Bronchial epithelial cell (primary cell): ENCODE measurements around the gene OLFML2A. TPM values are rescaled to one million over a fixed set of nuclear protein-coding genes. Genes with fewer than 3 reads are reported as not detected.

Experiments
- DNase-seq: peaks from one replicate; pipeline ENCODE4 v3.0.0-alpha.2; 2010; ENCODE audit warnings: low read depth
- FAIRE-seq: peaks from 2 replicates; lab custom pipeline; 2011; peaks lifted over from hg19 to GRCh38; lab: Jason Lieb, UNC
- H3K27me3 ChIP-seq: 2 replicates; pipeline ENCODE4 v1.5.1; 2011; ENCODE audit warnings: low read length; ENCODE audit not compliant: control insufficient read depth, insufficient read depth
- H3K36me3 ChIP-seq: 2 replicates; pipeline ENCODE4 v1.5.1; 2011; ENCODE audit warnings: low read length; ENCODE audit not compliant: control insufficient read depth, insufficient read depth
- H3K4me3 ChIP-seq: 2 replicates; pipeline ENCODE4 v1.5.1; 2011; ENCODE audit warnings: mild to moderate bottlenecking, low read depth, low read length, control low read depth
- total RNA-seq: library from RNA; depleted of rRNA; stranded (reverse); fragments of >200 nt; gene quantifications from 2 replicates; pipeline ENCODE4 v1.2.1, GENCODE V29; 2014
- TF ChIP-seq, protein P1 (sequence below): IDR thresholded peaks from 2 replicates; pipeline ENCODE4 v1.5.1; 2011; ENCODE audit warnings: mild to moderate bottlenecking, moderate library complexity, low read length, control low read depth, inconsistent platforms; ENCODE audit not compliant: insufficient read depth, severe bottlenecking

OLFML2A gene
- total RNA-seq, 1 donor from 2014 or later, result 4.5 TPM

DNA sequence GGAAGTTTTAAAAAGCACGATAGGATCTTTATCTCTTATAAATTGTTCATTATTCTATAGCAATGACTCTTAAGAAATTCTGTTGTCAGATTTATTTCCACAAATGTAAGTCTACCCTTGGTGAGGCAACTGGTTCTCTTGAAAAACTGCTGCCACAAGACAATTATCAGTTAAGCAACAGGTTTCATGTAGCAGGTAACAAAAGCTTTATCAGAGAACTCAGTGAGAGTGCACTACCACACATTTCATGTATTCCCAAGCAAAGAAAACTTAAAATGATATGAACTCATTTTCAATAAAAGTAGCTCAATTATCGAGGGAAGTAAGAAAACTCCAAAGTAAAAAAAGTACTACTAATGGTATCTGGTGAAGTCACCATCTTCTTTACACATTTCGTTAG lies 15.2 kb upstream of the OLFML2A start:
- TF ChIP-seq, protein P1, sequence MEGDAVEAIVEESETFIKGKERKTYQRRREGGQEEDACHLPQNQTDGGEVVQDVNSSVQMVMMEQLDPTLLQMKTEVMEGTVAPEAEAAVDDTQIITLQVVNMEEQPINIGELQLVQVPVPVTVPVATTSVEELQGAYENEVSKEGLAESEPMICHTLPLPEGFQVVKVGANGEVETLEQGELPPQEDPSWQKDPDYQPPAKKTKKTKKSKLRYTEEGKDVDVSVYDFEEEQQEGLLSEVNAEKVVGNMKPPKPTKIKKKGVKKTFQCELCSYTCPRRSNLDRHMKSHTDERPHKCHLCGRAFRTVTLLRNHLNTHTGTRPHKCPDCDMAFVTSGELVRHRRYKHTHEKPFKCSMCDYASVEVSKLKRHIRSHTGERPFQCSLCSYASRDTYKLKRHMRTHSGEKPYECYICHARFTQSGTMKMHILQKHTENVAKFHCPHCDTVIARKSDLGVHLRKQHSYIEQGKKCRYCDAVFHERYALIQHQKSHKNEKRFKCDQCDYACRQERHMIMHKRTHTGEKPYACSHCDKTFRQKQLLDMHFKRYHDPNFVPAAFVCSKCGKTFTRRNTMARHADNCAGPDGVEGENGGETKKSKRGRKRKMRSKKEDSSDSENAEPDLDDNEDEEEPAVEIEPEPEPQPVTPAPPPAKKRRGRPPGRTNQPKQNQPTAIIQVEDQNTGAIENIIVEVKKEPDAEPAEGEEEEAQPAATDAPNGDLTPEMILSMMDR, result no peak
- H3K27me3 ChIP-seq, result no peaks in the 10 kb centered on the region
- no peaks in the 10 kb centered on the region for H3K36me3 ChIP-seq

DNA sequence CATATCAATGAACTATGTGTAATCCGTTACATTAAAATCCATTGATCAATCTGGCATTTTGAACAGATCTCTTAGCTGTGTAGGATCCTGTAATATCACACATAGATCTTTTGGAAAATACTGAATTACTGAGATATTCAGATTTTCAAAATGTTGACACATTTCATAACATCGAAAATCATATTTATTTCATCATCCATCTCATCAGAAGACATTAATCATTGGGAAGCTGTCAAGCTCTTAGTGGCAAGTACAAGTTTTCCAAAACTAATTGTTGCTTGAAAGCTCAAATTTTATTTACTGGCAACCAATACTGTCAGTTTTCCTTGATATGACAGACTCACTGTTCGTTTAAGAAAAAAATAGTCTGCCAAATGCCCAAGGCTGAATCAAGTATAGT lies 14.3 kb upstream of the OLFML2A start:
- DNase-seq (no peak), FAIRE-seq (no peak)
- H3K36me3 ChIP-seq, result no peaks in the 10 kb centered on the region
- no peaks in the 10 kb centered on the region for H3K27me3 ChIP-seq
- H3K4me3 ChIP-seq, result no peak overlapping the region
- TF ChIP-seq, protein P1, result no peak

More for the DNA sequence above, 15.2 kb upstream of the OLFML2A start:
- DNase-seq, result no peak
- no peak for FAIRE-seq
- no peak overlapping the region for H3K4me3 ChIP-seq

DNA sequence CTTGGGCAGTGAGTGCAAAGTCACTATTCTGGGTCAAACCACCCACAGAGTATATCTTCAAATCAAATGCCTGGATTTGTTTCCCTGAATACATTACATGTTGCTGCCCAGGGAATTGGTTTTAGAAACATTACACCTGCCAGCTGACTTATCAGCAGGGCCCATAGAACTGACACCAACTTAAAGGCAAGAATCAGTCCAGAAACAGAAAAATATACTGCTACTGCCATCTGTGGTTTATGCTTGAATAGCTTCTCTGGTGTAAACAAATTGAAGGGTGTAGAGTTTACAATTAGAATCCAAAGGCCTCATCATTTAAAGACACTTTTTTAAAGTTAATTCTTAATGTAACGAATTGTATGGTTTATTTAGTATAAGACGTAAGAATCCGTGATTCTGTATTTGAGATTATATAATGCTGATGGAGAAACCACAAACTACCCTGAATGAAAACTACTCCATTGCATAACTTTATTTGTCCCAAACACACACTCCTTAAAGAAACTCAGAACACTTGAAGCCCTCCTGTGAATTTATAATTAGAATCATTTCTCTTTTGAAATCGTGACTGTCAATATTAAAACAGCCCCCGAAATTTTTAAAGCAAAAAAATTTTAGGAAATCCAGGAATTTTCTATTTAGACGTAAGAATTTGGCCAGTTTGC lies 12.0 kb upstream of the OLFML2A start:
- Histone ChIP-seq H3K4me3 (no peak overlapping the region), H3K36me3 (no peaks in the 10 kb centered on the region), H3K27me3 (no peaks in the 10 kb centered on the region)
- TF ChIP-seq, protein P1, result peak; percentile 18
- no peak for FAIRE-seq
- peak; percentile 47 for DNase-seq

DNA sequence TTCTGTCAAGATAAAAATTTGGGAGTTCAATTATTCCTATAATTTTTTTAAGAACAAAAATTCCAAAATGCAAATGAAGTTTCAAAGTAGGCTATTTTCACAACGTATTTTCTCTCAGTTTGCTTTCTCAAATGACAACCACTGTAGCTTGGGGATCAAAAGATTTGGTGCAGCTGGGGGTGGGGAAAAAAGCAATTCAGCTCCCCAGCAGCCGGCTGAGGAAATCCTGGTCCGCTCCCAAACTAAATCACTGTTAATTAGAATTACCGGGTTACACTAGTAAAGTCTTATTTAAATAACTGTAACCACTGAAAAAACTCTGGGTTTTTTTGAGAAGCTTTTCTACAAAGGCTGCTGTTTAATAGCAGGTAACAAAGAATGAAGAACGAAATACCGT lies 11.5 kb upstream of the OLFML2A start:
- H3K4me3 ChIP-seq, result no peak overlapping the region
- no peaks in the 10 kb centered on the region for H3K36me3 ChIP-seq
- FAIRE-seq, result no peak
- TF ChIP-seq, protein P1, result no peak
- DNase-seq, result no peak
- H3K27me3 ChIP-seq, result no peaks in the 10 kb centered on the region

DNA sequence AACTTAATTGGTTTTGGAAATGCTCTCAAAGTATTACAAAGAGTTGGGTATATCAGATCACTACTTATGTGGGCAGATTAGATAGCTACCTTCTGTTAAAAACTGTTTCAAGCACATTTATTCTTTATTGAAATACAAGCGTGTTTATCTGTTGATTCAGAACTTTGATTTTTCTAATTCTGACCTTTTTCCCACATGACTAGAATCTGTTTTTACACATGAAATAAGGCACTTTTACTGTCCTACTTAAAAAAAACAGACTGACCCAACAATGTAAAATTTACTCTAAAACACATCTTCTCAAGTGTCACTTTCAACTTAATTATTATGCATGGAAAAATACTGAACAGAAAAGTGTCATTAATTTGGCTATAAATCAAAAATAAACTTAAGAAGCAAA lies 10.6 kb upstream of the OLFML2A start:
- TF ChIP-seq, protein P1, result no peak
- Histone ChIP-seq H3K36me3 (no peaks in the 10 kb centered on the region), H3K27me3 (no peaks in the 10 kb centered on the region), H3K4me3 (no peak overlapping the region)
- DNase-seq (no peak), FAIRE-seq (no peak)

DNA sequence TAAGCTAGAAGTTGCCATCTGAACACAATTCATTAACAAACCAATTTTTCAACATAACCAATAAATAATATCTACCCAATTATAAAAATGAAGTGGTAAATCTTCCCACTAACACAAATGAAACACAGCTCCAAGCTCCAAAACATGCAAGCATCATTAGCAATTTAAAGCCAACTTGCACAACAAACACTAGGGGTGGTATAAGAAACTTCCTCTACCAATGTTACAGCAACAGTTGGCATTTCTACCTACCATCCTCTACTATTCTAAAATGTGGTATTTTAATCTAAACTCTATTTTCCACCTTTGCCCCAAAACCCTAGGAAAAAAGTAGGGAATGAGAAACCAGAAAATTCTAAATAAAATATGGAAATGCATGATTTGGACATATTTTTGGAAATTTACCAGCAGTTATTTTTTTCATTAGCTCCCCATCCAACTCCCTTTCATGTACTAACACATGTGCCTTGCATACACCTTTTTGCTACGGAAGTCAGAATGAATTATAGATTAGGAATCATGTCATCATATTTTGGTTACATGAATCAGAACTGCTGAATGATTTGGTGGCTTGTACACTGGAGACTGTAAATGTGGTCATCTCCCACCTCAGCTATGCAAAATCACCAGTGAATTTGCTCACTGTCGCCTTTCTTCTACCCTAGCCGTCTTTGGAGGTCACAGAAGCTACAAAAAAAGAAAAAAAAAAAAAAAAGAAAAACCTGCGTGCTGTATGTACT lies 9.9 kb upstream of the OLFML2A start:
- no peaks in the 10 kb centered on the region for H3K27me3 ChIP-seq
- TF ChIP-seq, protein P1, result peak; percentile 19
- H3K36me3 ChIP-seq, result no peaks in the 10 kb centered on the region
- no peak for FAIRE-seq
- DNase-seq, result no peak
- H3K4me3 ChIP-seq, result no peak overlapping the region
